Astrocyte of the hippocampus (primary cell): ENCODE measurements around the gene DYDC2.
"Not testable (repeated sequence)": the region's sequence is repeated elsewhere in the genome, so short reads cannot be mapped to it uniquely, and the experiment has no call there.

Experiments
- DNase-seq: peaks from one replicate; pipeline ENCODE4 v3.0.0; 2011; ENCODE audit warnings: low read depth, low spot score

DYDC2 gene

DNA sequence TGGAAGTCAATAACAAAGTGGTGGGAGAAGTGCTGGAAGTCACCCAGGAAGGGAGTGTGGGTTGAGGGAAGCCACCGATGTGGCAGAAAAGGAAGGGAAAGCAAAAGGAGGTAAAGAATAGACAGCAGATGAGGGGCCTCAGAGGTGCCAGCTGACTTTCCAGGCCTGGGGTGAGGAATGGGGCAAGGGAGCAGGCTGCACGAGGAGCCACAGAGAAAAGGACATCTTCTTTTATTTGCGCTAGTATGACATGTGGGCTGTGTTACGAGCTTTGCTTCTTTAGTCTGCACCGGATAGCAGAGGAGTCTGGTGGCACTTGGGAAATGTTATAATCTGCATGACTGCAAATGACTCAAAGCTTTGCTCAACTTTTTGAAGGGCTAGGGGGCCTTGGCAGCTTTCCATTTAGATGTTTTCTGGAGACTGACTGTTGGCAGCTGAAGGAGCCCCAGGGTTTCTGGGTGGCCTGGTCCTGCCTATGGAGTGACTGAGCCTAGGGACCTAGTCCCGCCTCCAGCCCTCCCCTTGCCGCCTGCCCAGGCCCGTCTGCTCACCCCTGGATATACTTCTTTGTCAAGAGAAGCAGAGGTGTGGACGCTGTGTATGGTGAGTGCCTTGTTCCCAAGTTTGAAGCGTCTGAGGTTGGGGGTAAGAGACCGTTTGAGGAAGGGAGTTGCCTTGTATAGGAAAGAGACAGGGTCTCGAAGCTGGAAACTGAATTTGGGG is 56.9 kb downstream of the DYDC2 start:
- DNase-seq = peak; percentile 78

DNA sequence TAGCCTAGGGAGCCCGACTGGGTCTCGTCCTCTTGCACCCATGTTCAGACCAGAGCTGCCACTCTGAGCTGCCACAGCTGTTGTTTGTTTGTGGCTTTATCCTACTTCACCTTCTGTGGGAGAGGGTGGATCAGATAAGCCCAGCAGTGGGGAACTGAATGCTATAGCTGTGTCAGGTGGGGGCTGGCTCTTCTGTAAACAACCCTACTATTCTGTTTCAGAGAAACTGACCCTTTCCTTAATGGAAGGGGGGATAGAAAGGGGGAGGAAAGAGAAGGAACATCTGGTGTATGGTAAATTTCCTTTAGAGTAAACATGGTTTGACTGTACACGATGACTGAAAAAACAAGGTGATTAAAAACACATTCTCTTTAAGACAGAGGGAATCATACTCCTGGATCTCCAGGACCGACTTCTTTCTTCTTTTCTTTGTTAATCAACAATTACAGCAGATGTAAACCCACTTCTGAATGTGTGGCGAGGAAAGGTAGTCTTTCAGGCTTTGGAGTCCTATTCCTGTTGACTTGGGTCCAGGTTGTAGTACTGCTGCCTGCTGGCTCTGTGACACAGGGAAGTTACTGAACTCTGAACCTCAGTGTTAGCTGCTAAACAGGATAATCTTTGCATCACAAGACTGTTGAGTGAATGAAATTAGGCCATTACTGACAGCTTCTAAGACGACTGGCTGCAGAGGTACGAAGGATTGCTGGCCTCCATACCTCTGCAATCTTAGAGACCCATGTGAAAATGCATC is 57.7 kb downstream of the DYDC2 start:
- DNase-seq = no peak

DNA sequence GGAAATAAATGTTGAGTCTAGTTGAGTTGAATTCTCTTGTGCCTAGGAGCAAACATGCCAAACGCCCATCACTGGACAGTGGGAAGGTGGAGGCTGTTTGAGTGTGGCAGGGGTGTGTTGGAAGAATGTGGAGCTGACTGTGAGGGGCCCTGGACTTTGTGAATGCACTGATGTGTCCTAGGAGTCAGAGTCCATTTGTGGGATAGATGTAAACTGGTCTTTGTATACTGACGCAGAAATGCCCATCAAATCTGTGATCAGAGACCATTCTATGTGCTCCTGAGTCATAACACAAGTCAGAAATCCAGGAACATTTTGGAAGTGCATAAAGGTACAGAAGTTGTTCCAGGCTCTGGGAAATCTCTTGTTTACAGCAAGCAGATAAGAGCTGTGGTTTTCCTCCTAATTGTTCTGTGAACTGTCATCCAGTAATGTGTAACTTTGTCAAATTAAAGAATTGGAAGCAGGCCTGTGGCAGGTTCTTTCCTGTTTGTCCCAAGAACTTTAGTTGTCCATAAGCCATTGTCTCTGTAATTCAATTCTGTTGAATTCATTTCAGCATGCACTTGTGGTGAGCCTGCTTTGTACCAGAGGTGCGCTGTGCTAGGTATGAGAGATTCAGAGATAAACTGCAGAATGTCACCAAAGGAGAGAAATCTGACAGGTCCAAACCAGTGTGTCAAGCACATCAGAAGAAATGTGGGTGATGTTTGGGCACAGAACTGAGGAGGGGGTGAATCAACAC is 59.3 kb downstream of the DYDC2 start:
- peak; percentile 37 for DNase-seq

- DNase-seq = peak; percentile 82
Measured at GRCh38 chr10:80416479-80417098, 60.0 kb downstream of the DYDC2 start.

DNA sequence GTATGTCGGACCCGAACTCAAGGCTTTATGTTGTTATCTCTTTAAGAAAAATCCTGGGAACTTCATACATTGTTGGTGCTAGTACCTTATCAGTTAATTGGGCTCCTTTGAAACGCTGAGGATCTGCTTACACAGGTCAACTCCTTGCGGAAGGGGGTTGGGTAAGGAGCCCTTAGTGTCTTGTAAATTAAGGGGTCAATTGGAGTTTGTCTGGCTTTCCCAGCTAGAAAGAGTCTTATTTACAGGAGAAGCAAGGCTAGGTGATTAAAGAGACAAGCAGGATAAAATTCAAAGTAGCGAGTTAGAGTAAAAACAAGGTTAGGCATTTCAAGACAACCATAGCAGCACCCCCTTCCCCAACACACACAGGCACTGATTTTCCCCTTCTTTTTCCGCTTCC is 60.7 kb downstream of the DYDC2 start:
- DNase-seq = not testable (repeated sequence)
